GM15510 (cell line): ENCODE measurements around the gene PTPRO.

ENCODE experiments used
- POLR2A ChIP-seq: IDR thresholded peaks from 3 replicates; pipeline ENCODE4 v1.6.1; 2011; ENCODE audit warnings: borderline replicate concordance; ENCODE audit not compliant: insufficient read length; ENCODE audit errors: extremely low read depth

Gene PTPRO

GRCh38 chr12:15525441-15525840 is 203.1 kb downstream of the PTPRO start:
- no peak for TF ChIP-seq POLR2A

GRCh38 chr12:15526033-15526432 is 203.7 kb downstream of the PTPRO start:
- TF ChIP-seq POLR2A, result no peak

- TF ChIP-seq POLR2A, result no peak
Measured at GRCh38 chr12:15527201-15528080, 205.1 kb downstream of the PTPRO start.

- TF ChIP-seq POLR2A, result no peak
Measured at GRCh38 chr12:15528666-15529065, 206.4 kb downstream of the PTPRO start.

GRCh38 chr12:15530361-15530760 is 208.1 kb downstream of the PTPRO start:
- no peak for TF ChIP-seq POLR2A

- TF ChIP-seq POLR2A, result no peak
Measured at GRCh38 chr12:15532364-15532977, 210.2 kb downstream of the PTPRO start.

GRCh38 chr12:15534322-15534721 is 212.0 kb downstream of the PTPRO start:
- no peak for TF ChIP-seq POLR2A

- TF ChIP-seq POLR2A, result no peak
Measured at GRCh38 chr12:15534874-15535273, 212.6 kb downstream of the PTPRO start.

GRCh38 chr12:15535352-15535781 is 213.1 kb downstream of the PTPRO start:
- TF ChIP-seq POLR2A, result no peak

GRCh38 chr12:15536446-15536845 is 214.1 kb downstream of the PTPRO start:
- no peak for TF ChIP-seq POLR2A

GRCh38 chr12:15538881-15539280 is 216.6 kb downstream of the PTPRO start:
- no peak for TF ChIP-seq POLR2A

GRCh38 chr12:15540005-15540404 is 217.7 kb downstream of the PTPRO start:
- no peak for TF ChIP-seq POLR2A

- TF ChIP-seq POLR2A, result no peak
Measured at GRCh38 chr12:15540469-15540872, 218.2 kb downstream of the PTPRO start.

GRCh38 chr12:15541996-15542631 is 219.8 kb downstream of the PTPRO start:
- TF ChIP-seq POLR2A, result no peak

- no peak for TF ChIP-seq POLR2A
Measured at GRCh38 chr12:15543347-15543746, 221.0 kb downstream of the PTPRO start.
